Measurements from ENCODE around the gene RECK.

Gene RECK

DNA sequence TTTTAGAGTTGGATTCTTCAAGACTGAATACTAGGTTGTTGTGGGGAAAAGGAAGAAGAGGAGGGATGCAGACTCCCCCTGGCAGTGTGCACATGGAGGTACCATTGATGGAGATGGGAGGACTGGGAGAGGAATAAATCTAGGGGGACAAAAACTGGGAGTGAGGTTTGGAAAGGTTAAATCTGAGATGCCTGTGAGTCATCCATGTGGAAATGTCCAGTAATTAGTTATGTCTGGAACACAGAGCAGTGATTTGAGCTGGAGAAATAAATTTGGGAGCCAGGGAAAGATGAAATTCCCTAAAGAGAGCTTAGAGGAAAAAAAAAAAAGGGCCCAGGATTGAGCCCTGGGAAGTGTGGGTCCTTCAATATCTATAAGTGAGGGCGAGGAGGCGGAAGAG is 124.5 kb downstream of the RECK start:
- no peak for DNase-seq

- DNase-seq = no peak
Observed at GRCh38 chr9:36162211-36162738, 125.6 kb downstream of the RECK start.

DNA sequence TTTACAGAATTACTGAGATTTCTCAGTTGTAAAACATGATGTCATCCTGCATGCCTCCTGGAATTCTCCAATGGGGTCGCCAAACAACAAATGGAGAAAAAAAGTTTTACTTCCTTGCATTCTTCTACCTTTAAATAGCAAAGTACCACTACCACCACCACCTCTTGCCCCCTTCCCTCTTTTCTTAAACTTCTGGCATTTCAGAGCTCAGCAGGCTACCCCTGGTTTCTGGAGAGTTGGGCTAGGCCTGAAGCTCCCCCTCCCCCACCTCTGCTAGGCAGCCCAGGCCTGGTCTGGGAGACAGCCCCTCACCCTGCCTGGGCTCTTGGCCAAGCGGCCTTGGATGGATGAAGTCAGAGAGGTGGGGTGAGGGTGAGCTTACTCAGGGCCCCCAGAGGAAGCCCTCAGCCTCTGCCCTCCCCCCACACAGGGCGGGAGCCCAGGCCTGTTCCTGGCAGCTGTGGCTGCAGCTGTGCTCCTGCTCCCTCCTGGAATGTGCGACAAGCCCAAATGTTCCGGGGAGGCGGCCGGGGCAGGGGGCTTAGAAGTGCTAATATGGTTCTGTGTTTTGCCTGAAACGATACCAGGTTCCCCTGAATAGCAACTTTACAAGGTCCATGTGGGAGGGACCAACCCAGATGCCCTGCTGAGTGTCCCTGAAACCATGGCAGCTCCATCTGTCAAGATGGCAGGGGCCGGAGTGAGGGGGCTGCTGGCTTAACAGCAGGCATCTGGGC is 126.5 kb downstream of the RECK start:
- DNase-seq = no peak

GRCh38 chr9:36163786-36164170 is 127.1 kb downstream of the RECK start:
- no peak for DNase-seq

DNA sequence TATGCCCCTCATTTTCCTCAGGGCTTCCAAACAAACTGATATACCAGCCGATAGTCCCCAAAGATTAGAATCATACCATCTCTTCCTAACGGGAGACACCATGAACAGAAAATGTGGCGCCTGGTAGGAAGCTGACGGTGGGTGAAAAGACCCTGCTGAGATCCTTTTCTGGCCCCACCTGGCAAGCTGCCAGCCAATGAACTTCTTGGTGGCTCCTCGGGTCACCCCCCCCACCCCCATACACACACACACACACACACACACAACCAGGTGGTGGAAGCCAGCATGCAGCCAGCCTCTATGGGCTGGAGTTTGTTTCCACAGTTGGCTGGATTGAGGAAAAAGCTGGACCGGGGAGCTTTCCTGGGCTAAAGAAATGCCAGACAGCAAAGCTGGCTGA is 127.7 kb downstream of the RECK start:
- no peak for DNase-seq

GRCh38 chr9:36164989-36165388 is 128.3 kb downstream of the RECK start:
- no peak for DNase-seq

GRCh38 chr9:36165826-36166167 is 129.1 kb downstream of the RECK start:
- DNase-seq = no peak

- DNase-seq = no peak
Observed at GRCh38 chr9:36166168-36166927, 129.6 kb downstream of the RECK start.

GRCh38 chr9:36169166-36169565 is 132.5 kb downstream of the RECK start, which contains the start of gene CCIN:
Gene CCIN, plus strand, starts transcription at chr9:36169388. Its CDS starts 115 bp downstream, at chr9:36169503.
- no peak for DNase-seq

- DNase-seq = no peak
Observed at GRCh38 chr9:36169708-36170107, 133.0 kb downstream of the RECK start.

GRCh38 chr9:36170531-36170930 is 133.8 kb downstream of the RECK start:
- no peak for DNase-seq

DNA sequence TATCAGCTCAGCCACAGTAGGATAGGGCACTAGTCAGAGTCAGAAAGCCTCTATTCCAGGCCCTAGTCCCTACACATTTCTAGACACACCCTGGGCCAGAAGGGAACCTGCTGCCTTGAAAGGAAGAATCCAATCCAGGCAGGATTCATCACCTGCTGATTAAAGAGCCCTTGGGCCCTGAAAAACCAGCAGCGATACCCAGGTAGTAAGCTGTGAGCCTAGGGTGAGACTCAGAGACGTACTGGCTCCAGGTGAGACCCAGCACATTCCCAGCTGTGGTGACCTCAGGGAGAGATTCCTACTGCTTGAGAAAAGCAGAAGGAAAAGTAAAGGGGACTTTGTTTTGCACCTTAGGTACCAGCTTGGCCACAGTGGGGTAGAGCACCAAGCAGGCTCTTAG is 137.1 kb downstream of the RECK start:
- no peak for DNase-seq
